ENCODE results near the gene CCL3.
"Not testable (repeated sequence)": the region's sequence is repeated elsewhere in the genome, so short reads cannot be mapped to it uniquely, and the experiment has no call there.

Gene CCL3

DNA sequence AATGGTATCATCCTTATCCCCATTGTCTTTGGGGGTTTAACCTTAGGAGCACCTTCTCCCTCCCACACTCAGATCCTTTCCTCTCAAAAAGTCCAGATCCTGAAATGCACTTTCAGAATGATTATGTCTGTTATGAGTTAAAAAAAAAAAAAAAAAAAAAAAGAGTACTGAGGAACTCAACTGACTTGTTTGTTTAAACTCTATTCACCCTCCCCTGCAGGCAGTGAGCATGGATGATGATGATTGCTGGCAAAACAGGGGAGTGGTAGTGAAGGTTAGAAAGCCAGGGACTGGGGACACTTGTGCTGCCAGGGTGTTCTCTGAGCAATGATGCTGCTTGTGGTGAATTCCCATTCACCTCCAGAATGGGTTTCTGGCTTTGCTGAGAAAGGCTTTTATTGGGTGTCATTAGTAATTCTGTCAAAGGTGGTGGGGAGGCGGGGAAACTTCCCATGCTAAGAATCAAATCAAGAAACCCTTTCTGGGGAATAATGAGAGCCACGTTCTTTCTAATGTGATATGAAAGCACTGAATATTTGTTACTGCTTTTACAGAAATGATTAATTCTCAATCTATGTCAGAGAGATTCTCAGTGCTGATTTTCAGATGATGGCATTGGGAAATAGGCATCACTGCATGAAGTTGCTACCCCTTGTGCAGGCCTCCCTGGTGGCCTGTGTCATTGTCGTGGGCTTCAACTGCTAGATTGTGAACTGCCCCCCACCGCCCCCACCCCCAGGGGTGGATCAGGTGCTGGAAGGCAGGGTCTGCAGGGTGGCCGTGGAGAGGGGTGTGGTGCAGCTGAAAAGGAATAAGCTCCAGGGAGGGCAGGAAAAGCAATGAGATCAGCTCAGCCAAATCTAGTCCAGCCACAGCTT is 27.8 kb upstream of the CCL3 start:
- FAIRE-seq: no peak
- no peak for DNase-seq (ENCODE audit: low spot score)

DNA sequence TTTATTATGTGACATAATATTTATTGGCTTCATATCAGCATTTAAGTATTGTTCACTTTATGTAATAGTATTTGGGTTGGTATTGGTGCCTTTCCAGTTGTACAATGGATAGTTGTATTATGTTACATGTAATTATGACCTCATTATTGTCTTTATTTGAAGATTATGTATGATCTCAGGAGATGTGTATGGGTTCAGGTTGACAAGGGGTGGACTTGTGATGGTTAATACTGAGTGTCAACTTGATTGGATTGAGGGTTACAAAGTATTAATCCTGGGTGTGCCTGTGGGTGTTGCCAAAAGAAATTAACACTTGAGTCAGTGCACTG is 25.7 kb upstream of the CCL3 start:
- not testable (repeated sequence) for FAIRE-seq; DNase-seq (ENCODE audit: low spot score)

DNA sequence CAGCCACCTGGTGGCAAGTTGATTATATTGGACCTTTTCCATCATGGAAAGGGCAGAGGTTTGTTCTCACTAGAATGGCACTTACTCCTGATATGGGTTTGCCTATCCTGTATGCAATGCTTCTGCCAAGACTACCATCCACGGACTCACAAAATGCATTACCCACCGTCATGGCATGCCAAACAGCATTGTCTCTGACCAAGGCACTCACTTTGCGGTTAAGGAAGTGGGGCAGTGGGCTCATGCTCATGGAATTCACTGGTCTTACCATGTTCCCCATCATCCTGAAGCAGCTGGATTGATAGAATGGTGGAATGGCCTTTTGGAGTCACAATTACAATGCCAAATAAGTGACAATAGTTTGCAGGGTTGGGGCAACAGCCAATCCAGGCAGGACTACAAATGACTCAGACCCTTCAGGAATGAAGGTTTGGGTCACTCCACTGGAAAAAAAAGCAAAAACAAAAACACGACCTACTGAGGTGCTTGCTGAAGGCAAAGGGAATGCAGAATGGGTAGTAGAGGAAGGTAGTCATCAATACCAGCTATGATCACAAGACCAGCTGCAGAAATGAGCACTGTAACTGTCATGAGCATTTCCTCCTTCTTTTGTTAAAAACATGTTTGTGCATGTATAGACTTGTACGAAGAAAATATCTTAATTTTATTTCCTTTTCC is 25.2 kb upstream of the CCL3 start:
- DNase-seq (ENCODE audit: low spot score); FAIRE-seq: not testable (repeated sequence)

DNA sequence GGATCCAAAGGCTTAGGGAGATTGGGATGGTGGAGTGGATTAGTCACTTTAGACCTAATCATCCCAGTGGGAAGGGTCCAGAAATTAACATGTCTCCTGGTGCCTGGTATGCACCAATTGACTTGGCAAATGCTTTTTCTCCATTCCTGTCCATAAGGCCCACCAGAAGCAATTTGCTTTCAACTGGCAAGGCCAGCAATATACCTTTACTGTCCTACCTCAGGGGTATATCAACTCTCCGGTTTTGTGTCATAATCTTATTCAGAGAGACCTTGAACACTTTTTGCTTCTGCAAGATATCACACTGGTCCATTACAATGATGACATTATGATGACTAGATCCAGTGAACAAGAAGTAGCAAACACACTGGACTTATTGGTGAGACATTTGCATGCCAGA is 23.2 kb upstream of the CCL3 start:
- DNase-seq (ENCODE audit: low spot score); FAIRE-seq: not testable (repeated sequence)

DNA sequence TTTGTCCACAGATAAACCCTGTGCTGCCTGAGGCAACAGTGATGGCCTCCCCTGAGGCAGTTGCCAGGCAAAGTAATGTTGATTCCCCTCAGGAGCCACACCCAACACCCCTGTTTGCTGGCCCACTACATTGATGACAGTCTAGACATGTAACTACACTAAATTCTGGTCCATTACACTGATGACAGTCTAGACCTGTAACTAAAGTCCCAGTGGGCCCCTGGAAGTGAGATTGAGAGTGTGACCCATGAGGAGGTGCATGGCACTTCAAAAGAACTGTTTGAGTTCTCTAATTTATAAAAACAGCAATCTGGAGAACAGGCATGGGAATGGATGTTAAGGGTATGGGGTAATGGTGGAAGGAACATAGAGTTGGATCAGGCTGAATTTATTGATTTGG is 22.6 kb upstream of the CCL3 start:
- FAIRE-seq (no peak), DNase-seq (ENCODE audit: low spot score) (no peak)

DNA sequence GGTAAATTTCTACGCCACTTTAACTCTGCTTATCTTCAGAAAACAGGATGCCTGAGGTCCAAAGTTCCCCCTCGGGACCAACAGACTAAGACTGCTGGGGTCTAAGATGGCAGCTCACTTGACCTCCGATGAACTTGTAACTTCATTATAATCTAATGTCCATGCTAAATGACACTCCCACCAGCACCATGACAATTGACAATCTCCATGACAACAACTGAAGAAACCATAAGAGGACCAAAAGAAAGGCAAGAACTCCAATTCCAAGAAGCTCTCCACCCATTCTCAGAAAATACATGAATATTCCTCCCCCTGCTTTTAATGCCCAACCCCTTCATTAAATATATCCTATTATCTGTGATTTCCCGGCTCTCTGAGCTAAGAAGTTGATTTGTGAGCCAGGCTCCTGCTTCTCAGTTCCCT is 21.1 kb upstream of the CCL3 start:
- FAIRE-seq: no peak
- no peak for DNase-seq (ENCODE audit: low spot score)

DNA sequence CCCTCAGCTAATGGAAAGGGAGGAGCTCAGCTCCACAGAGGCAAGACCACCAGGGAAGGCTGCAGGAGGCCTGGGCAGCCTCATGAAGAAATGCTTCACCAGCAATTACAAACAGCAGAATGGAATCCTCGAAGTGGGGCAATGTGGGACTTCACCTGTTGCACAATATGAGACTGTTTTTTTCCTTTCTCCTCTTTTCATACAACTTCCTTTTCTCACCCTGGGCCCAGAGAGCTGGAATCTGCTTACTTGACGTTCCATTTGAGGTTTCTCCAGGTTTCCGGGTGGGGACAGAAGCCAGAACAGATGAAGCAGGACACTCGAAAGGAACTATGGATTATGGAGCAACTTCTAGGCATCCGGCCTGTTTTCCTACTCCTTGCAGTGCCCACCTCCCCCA is 18.3 kb upstream of the CCL3 start:
- FAIRE-seq: not testable (repeated sequence)

DNA sequence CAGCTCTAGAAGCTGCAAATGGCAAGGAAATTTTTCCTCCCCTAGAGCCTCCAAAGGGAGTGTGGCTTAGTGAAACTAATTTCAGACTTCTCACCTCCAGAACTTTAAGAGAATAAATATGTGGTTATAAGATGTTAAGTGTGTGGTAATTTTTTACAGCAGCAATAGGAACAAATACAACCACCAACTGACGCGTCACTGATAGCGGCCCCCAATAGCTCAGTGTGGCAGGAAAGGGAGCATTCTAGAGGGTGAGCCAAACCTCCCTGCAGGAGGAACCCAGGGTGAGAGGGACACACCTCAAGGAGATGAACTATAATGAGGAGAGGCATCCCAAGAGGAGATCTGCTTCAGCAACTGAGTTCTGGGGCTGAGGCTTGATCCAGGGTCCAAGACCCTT is 17.7 kb upstream of the CCL3 start:
- no peak for FAIRE-seq
- no peak for DNase-seq (ENCODE audit: low spot score)

More for the DNA sequence above, 18.3 kb upstream of the CCL3 start:
- DNase-seq (ENCODE audit: low spot score): not testable (repeated sequence)

DNA sequence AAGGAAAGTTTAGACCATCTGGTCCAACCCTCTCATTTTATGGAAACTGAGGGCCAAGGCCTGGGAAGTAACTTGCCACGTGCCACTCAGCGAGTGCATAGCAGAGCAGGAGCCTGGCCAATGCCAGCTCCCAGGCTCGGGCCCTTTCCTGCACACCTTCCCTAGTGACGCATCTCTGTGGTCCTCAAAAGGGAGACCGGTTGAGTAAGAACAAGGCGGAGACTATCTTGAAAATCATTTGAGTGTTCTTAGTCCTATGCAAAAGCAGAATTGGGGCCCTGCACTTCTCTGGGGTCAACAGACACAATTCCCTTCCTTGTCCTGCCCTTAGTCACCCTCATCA is 16.5 kb upstream of the CCL3 start:
- no peak for DNase-seq (ENCODE audit: low spot score)
- FAIRE-seq: no peak

DNA sequence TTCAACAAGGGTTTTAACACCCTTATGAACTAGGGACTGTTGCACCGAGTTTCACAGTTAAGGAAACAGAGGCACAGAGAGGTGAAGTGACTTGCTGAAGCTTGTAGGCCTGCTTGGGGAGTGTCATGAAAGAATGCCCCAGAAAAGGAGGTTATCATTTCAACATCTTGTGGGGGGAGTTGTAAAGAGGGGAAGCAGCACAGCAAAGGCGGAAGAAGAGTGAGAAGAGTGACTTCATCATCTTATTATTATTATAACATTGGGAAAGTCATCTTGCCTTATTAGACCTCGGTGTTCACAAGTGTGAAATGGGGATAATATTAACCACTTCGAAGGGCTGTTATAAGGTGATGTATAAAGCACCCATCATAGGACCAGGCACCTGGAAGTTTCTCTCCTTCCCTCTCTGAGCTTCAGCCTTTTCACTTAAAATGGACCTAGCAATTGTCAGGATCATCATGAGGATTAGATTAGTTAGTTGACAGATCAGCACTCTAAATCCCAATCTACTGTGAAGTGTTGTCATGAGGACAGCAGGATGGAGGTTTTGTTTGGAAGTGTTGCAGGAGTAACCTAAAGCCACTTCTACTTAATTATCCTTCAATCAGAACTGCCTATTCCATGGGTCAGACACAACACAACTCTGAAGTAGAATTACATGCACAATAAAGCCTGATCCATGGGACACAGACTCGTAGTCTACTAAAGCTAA is 16.0 kb upstream of the CCL3 start:
- FAIRE-seq (no peak), DNase-seq (ENCODE audit: low spot score) (no peak)

DNA sequence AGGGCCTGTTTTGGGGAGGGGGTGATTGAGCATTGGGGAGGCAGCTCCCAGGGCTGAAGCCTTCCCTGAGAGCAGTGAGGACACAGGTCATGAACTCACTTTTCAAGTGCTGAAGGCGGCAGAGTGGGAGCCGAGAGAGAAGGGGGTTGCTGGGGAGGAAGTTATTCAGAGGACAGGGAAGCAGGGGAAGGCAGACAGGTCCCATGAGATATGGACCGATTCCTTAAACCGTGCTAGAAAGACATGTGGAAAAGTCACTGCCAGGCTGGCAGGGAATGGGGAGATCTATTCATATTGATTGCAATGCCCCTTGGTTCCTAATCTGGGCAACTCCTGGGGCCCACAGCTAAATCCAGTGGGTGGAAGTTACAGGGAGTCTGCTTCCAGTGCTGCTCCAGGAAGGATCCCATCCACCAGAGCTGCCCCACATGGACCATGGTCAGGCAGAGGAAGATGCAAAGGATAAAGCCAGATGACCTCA is 14.8 kb upstream of the CCL3 start:
- no peak for DNase-seq (ENCODE audit: low spot score)
- FAIRE-seq: no peak

DNA sequence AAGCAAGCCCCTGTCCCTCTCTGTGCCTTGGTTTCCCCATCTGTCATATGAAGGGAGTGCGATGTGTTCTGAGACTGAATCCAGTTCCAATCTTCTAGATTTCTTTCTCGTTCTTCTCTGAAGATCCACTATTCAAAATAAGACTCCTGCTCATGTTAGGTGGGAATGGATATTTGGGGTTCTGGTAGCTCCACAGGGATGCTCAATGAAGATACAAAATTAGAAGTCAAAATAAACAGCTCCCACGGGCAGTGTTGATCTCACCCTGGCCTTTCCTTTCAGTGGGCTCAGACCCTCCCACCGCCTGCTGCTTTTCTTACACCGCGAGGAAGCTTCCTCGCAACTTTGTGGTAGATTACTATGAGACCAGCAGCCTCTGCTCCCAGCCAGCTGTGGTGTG is 14.3 kb upstream of the CCL3 start:
- not testable (repeated sequence) for FAIRE-seq; DNase-seq (ENCODE audit: low spot score)

DNA sequence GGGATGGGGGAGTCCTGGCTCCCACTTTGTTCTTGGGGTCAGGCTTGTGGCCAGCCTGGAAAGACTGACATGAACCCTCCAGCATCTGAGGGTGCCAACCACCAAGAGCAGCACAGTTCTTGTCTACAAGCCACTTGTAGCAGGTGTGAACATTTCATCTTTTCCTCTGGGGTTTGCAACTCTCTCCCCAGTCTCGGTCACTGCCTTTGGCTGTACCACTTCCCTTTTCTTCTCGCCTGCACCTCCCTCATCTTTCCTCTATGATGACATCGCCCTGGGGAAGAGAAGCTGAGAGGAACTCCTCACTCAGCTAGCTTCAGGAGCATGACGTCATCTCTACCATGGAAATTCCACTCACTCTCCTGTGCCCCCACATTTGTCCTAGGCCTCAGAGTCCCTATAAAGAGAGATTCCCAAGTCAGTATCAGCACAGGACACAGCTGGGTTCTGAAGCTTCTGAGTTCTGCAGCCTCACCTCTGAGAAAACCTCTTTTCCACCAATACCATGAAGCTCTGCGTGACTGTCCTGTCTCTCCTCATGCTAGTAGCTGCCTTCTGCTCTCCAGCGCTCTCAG is 13.5 kb upstream of the CCL3 start, which contains the start of gene CCL4:
CCL4 (plus strand) TSS at position 427 of the 575 bp plus-strand sequence; CDS start at position 506, 79 bp downstream.
- not testable (repeated sequence) for FAIRE-seq

DNA sequence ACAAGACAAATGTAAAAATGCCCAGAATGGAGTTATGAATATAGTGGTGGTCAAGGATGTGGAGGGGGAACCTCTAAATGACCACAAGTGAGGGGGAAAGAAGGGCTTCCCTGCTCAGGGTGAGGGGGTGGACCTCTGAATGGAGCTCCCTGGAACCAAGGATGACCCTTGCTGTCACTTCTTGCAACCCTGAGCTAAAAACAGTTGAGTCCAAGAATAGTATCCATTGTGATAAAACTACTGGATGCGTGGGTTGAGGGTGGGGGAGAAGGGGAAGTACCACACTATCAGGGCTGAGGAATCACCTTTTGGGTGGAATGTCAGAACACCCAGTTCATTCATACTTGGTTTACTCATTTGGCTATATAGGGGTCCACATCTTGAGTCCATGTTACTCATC is 9.1 kb upstream of the CCL3 start:
- FAIRE-seq: not testable (repeated sequence)

More for the DNA sequence above, 13.5 kb upstream of the CCL3 start, which contains the start of gene CCL4:
- DNase-seq (ENCODE audit: low spot score): not testable (repeated sequence)

DNA sequence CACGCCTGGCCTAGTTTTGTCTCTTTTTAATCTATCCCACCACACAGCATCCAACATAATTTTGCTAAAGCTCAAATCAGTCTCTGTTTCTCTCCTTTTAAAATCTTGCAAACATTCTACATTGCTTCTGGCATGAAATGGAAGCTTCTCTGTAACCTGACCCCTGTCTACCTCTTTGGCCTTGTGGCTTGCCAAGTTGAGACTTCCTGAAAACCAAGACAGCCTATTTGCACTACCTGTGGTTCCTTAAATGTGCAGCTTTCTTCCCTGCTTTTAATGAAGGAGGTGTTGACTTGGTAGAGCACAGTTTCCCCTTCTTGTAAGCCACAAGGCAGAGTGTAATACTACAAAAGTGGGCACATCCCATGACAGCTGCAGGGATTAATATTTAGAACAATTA is 6.0 kb upstream of the CCL3 start:
- no peak for DNase-seq (ENCODE audit: low spot score)
- no peak for FAIRE-seq

More for the DNA sequence above, 9.1 kb upstream of the CCL3 start:
- not testable (repeated sequence) for DNase-seq (ENCODE audit: low spot score)

DNA sequence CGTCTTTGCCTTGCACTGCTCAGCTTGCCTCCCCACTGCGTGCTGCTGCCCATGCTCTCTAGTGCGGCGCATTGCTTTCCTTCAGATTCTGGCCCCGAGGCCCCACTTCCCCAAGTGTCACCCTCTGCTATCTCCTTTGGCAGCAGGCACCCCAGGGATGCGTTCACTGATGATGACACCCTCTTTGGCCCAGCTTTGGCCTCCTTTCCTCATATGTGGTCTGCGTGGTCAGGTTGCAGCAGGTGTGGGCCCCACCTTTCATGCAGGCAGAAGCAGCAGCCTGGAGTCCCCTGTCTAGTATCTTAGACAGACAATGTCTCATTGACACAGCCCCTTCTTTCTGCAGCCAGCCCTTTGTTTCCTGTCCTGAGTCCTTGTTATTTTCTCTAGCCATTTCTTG is 4.8 kb upstream of the CCL3 start:
- FAIRE-seq: no peak
- DNase-seq (ENCODE audit: low spot score): no peak

DNA sequence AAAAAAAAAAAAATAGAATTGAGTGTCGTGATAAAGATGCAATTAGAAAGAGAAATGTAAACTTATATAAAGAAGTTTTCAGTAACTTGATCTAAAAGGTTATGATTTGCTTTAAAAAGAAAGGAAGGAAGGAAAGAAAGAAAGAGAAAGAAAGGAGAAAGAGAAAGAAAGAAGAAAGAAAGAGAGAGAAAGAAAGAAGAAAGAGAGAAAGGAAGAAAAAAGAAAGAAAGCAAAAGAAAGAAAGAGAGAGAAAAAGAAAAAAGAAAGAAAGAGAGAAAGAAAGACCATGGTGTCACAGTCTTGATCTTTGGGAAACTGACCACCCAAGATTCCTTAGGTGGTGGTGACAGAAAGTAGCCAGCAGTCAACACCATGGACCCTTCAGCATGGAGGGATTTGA is 4.3 kb upstream of the CCL3 start:
- FAIRE-seq (no peak), DNase-seq (ENCODE audit: low spot score) (no peak)

DNA sequence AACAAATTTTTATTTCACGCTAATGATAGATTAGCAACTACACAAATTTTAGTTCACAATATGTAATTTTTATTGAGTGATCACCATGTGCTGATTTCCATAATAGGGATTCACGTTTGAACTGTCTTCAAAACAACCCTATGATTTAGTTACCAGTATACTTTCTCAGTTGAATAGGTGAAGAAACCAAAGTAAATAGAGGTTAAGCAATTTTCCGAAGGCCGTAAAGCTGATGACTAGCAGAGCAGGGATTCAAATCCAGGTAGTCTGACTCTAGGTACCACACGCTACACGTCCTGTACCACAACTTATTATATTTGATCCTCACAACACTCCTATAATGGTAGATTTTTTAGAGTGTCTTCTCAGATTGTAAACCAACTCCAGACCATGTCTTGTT is 2.8 kb upstream of the CCL3 start:
- not testable (repeated sequence) for FAIRE-seq; DNase-seq (ENCODE audit: low spot score)

DNA sequence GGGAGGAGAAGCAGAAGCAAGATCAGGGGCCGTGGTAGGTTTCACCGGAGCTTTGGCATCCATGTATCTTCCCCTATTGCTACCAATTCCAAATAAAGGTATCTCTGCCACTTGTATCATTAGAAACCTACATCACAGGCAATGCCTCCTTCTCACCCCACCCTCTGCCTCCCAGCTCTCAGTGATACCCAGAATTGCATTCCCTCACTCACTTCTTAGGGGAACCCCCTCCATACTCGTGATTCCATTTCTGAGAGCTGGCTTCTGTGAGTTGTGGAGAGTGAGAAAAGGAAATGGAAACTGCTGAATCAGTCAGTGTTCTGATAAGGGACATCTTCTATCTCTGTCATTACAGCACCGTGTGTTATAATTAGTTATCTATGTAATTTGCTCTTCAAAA is 2.3 kb upstream of the CCL3 start:
- DNase-seq (ENCODE audit: low spot score): no peak
- FAIRE-seq: no peak

DNA sequence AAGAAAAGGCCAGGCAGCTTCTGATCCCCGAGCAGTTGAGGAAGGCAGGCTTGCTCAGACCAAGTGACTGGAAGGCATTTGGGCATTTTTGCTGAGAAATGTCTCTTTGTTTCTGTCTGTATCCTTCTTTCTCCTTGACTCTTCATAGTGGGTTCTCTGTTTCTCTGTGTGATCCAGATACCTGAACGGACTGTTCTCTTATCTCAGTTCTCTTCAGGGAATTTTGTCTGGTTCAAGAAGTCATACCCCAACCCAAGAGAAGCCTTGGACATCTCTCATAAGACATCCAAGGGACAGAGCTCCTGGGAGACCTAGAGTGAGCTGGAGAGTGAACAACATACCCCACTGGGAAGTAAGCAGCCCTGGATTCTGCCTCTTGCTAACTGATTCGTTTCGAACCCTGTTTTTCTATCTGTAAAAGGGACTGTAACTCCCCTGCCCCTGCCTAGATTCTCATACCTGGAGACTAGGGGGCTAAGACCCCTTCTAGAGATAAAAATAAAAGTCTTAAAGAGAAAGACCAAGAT is 541 bp downstream of the CCL3 start:
- no peak for DNase-seq (ENCODE audit: low spot score)
- FAIRE-seq: no peak

DNA sequence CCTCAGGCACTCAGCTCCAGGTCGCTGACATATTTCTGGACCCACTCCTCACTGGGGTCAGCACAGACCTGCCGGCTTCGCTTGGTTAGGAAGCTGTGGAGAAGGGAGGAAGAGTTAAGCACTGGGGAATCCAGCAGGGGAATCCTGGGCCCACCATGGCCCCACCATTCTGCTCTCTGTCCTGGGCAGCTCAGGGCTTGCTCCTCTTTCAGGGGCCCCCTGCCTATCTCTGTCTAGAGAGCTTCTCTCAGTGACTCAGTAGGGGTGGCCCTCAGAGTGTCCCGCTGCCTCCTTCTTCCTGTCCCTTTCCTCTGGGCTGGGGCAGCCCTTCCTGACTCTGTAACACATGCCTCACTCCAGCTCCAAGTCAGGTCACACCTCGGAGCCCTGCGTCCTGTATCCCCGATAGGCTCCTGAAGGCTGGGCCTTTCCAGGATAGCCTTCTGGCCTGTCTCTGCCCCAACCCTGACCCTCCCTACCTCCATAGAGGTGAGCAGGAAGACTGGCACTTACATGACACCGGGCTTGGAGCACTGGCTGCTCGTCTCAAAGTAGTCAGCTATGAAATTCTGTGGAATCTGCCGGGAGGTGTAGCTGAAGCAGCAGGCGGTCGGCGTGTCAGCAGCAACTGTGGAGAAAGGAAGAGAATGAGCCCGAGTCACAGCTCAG is 1.1 kb downstream of the CCL3 start:
- DNase-seq (ENCODE audit: low spot score) (no peak), FAIRE-seq (no peak)

Measured in RCC 7860 (cell line).